EL (cell line): ENCODE results near the gene PRMT7.

Experiments
- DNase-seq: peaks from one replicate; pipeline ENCODE4 v3.0.0-alpha.2; 2016

The PRMT7 gene

DNA sequence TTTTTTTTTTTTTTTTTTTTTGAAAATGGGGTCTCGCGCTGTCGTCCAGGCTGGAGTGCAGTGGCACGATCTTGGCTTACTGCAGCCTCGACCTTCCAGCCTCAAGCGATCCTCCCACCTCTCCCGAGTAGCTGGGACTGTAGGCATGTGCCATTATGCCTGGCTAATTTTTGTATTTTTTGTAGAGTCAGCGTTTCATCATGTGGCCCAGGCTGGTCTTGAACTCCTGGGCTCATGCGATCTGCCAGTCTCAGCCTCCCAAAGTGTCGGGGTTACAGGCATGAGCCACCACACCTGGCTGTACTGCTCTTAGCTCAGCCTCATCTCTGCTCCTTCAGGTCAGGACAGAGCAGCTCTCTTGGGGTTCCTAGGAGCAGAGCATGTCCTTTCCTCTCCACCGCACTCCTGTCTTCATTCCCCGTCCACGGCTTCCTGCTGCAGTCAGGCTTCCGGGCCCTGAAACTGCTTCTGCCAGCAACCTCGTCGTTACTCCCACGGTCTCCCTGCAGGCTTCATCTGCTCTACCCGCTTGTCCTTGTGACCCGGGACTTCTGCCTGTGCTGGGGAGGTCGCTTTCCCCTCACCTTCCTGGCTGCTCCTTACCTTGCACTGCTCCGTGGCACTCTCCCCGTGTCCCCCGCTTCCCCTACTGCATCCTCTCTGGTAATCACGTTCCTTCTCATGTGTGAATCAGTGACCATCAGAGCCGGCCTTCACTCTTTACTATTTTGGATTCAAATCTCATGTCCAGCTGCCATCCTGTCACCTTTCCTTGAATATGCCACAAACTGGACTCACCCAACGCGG is 38.0 kb downstream of the PRMT7 start:
- DNase-seq: no peak

DNA sequence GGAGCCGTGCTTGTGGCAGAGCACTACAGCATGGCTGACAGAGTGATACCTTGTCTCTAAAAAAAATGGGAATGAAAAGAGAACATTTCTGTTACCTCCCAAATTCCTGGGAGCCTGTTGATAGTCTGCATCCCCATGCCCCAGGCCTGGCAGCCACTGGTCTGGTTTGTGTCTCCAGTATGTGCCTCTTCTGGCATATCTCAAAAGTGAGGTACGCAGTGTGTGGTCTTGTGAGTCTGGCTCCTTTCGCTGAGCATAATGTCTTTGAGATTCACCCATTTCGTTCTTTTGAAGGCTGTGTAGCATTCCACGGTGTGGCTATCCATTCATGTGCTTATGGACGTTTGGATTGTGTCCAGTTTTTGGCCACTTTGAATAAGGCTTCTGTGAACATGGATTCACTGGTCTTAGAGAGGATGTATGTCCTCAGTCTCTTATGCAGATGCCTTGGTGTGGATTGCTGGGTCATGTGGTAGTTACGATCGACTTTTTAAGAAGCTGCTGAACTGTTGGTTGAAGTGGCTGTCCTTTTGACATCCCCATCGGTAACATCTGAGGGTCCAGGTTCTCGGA is 39.1 kb downstream of the PRMT7 start:
- no peak for DNase-seq

DNA sequence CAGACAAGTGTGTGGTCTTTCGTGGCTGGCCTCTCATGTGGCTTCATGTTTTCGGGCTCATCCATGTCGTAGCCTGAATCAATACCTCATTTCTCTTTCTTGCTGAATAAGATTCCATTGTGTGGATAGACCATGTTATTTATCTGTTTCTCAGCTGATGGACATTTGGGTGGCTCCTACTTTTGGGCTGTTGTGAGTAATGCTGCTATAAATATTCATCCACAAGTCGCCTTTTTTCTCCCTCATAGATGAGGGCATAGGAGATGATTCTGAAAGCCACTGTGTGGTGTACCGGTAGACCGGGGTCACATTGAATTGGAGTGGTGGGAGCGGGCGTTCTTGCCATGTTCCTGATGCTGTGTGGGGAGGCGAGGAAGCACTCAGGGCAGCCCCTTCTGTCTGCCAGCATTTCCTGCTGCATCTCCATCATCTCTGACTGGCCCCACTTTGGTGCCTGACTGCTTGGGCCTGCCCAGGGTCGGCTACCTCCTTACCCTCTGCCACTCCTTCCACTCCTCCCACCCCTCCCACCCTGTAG is 40.1 kb downstream of the PRMT7 start:
- no peak for DNase-seq

DNA sequence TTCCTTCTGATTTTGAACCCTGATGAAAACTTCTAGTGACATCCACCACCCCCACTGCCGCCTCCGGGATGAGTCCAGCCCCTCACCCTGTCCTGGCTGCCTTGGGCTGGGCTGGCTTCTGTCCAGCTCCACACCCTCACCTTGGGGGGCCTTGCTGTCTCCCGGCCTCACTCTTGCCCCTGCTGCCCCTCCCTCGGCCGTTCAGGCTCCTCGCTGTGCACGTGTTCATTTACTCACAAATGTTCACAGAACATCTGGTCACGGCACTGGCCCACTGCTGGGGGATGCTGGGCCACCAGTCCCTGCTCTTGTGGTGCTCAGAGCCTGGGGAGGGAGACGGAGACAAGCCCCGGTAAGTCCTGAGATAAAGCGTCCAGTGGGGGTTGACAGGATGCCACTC is 40.6 kb downstream of the PRMT7 start:
- DNase-seq: no peak

DNA sequence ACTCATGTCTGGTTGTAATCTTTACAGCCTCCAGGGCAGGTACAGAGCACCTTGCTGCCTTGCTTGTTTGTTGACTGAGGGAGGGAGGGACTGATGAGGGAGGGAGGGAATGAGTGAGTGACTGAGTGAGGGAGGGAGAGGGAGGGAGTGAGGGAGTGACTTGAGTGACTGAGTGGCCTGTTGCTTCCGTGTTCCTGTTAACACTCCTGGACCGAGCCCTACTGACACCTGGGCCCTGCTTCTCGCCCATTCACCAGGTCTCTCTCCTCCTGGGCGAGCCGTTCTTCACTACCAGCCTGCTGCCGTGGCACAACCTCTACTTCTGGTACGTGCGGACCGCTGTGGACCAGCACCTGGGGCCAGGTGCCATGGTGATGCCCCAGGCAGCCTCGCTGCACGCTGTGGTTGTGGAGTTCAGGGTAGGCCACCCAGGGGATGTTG is 41.2 kb downstream of the PRMT7 start:
- DNase-seq: no peak

DNA sequence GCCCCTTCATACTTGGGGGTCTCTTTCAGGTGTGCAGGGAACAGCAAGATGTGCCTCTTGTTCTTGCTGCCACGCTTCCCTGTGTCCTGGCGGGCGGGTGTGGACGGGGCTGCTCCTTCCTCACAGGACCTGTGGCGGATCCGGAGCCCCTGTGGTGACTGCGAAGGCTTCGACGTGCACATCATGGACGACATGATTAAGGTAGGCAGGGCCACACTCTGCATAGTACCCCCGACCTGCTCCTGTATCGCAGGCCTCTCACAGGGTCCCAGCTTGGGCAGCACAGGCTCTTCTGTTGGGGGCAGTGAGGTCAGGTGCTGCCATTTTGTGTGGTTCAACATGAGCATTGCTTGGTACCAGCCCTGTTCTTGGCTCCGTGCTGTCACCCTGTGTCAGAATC is 42.5 kb downstream of the PRMT7 start:
- no peak for DNase-seq

DNA sequence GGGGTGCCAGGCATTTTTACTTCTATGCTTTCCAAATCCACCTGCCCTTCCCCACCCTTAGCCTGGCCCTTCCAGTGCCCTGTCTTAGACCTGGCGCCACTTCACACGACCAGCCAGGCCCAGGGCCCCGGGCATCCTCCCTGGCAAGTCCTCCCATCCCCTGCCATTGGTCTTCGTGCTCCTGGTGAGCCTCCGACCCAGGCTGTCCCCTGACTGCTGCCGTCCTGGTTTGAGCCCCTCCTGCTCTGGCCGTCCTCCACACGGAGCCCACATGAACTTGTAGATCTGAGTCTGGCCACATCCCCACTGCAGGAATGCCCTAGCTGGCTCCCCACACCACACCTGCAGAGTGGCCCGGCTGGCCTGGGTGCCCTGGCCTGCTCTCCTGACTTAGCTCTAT is 44.0 kb downstream of the PRMT7 start:
- no peak for DNase-seq

DNA sequence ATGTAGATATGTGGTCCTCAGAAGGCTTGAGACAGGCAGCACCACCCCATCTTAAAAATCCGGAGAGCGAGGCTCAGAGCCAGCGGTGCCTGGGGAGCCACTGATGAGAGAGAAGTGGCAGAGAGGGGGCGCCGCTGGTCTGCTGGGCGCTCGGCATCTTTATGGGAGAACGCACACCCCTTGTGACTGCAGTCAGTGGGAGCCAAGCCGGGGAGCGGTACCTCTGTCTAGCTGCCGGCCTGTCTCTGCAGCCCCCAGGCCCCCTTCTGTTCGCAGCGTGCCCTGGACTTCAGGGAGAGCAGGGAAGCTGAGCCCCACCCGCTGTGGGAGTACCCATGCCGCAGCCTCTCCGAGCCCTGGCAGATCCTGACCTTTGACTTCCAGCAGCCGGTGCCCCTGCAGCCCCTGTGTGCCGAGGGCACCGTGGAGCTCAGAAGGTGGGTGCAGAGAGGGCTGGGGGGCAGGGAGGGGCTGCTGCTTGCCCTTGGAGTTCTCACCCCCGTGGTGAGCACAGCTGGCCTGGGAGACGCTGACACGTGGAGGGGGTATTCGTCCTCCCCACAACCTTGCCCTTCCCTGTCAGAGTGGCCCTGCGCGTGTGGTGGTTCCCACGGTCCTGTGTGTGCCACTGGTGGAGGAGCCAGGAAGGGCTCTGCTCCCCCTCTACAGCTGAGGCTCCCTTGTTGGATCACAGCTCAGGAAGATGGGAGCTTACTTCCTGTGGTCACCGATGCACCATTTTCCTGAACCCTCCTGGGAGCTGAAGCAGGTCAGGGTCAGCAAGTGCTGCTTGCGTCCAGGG is 44.8 kb downstream of the PRMT7 start:
- no peak for DNase-seq

DNA sequence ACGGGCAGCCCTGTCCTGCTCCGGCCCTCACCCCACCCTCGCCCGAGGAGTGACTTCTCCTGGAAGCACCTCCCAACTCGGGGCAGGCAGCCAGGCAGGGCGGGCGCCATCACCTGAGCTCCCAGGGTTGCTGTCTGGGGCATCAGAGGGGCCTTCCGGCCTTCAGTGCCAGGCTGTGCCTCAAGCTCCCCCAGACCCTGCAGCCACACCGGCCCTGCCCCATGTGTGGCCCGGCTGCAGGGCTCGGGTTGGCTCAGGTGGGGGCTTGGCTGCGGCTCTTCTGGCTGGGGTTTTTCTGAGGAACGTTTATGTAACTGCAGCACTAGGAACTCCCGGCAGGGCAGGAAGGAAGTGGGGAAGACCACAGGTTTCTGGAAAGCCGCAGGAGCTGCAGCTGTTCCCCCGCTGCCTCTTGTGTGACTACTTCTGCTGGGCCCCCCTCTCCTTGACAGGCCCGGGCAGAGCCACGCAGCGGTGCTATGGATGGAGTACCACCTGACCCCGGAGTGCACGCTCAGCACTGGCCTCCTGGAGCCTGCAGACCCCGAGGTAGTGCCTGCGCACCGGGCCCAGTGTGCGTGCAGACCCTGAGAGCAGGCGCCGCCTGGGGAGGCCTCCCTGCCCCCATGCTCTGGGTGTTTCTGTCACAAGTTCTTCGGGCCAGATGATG is 45.6 kb downstream of the PRMT7 start:
- DNase-seq: no peak

DNA sequence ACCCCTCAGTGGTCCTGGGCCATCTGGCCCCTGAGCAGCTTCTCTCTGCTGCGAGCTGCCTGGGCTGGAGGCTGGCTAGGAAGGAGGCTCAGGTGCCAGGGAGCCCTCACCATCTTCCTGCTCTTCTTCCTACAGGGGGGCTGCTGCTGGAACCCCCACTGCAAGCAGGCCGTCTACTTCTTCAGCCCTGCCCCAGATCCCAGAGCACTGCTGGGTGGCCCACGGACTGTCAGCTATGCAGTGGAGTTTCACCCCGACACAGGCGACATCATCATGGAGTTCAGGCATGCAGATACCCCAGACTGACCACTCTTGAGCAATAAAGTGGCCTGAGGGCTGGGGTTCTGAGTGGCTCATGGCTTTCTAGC is 46.1 kb downstream of the PRMT7 start:
- DNase-seq: peak; percentile 35

DNA sequence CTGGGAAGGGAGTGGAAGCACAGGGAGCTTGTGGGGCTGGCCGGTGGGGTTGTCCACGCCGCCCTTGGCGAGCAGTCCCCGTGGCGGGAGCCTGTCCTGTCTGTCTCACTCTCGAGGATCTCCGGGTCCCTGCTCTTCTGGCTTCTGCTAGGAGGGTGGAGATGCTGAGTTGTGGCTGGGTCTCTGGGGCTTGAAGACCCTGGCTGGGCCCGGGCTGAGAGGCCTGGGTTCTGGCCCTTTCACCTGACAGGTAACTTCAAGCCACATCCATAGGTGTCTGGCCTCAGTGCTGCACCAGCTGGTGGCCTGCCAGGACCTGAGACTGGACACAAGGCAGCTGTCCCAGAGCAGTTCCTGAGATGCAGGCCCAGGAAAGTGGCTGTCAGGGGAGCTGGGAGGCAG is 46.7 kb downstream of the PRMT7 start:
- no peak for DNase-seq

DNA sequence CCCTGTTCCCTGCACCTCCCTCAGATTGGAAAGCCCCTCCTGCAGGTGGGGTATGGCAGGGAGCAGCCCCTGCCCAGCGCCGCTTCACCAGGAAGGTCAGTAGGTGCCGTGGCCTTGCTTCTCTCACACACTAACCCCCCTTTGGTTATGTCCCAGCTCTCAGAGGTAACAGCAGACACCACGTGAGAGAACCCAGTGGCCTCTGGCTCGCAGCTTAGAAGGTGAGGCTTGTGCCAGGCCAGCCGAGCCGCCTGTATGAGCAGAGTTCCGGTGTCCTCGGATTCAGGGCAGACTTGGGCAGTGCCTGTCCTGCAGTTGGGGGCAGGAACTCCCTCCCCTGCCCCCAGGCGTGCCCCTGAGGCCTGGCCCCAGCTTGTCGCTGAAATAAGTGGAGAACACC is 47.1 kb downstream of the PRMT7 start:
- DNase-seq: no peak

DNA sequence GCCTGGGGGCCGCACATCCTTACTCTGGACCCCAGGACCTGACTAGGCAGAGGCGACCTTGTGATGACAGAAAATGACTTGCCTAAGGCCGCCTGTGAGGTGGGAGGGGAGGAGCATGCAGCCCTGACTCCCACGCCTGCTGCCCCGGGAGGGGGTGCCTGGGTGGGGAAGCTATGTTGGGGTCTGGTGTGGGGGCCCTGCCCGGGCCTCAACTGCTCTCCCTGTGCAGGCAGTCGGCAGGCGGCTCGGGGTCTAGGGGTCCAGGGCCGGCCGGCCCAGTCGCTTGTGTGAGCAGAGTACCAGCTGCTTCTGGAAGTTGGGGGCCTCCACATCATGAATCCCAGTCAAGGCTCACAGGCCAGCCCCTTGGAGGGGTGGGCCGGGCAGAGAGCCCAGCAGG is 48.1 kb downstream of the PRMT7 start:
- DNase-seq: no peak

DNA sequence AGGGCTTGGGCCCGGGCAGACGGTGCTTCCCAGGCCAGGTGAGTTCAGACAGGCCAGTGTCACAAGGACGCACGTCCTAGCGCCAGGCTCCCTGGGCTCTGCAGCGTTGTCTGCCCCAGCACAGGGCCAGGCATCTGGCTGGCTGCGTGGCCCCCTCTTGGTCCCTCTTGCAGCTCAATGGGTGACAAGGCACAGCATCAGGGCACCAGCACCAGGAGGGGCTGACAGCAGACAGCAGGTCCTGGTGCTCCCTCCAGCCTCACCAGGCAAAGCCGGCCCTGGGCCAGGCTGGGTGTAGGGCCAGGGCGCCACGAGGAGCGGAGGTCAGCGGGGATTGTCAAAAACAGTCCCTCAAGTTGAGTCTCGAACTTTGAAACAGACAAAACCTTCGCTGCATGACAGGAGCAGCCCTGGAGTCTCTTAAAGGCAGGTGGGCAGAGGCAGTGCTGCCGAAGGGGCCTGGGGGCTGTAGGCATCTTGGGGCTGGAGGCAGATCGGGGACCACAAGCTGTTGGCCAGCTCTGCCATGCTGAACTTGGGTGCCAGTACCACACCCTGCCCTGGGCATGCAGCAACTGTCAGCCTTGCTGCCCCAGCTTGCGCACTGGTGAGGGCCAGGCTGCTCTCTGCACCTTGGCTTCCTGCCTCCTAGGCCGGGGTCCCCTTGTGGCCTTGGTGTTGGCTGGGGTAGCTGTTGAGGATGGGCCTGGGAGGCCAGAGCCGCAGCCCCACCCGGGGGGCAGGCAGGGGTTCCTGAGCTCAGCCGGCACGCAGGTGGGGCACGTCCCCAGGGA is 48.8 kb downstream of the PRMT7 start:
- no peak for DNase-seq

DNA sequence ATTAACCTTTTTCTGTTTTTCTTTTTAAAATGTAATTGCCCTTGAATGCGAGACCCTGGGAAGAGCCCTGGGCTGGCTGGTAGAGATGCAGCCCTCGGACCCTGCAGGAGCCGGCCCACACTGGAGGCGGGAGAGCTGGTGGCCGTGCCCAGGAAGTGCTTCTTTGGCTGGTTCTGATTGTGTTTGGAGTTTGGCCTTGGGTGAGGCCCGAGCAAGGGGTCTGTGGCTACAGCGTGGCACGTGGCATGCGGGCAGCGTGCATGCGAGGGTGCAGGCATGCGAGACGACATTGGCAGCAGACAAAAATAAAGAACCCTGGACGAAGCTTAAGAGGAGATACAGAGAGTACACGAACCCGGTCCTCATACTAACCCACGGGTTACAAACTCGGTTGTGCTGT is 49.7 kb downstream of the PRMT7 start:
- no peak for DNase-seq

DNA sequence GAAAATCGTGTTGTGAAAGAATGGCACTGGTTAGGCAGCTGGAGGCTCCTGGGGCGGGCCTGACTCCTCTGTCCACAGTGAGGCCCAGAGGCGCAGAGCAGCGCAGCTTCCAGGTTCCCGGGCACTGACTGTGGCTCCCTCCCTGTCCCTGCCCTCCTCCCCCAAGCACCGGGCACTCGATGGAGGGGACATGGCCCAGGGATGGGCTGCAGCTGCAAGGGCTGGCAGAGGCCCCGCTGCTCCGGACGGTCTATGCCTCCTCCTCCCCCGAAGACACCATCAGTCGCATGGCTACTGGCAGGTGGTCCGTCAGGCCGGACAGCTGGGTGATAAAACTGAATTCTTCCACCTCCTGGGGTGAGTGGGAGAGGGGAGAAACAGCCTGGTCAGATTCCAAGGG is 50.1 kb downstream of the PRMT7 start:
- DNase-seq: no peak

DNA sequence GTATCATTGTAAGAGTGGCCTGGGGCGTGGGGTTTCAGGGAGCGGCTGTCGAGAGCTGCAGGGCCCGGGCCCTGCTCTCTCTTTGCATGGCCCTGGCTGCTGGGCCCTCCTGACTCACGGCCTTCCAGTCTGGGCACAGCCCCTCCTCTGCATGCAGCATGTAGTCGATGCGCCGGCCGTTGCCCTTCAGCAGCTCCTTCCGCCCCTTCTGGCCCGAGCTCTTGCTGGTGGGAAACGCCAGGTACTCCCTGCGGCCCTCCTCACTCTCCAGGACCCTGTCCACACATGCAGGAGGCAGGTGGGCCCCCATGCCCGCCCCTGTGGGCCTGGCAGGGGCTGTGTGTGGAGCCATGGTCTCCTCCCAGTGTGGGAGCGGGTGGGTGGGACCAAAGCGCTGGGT is 50.7 kb downstream of the PRMT7 start:
- DNase-seq: no peak

DNA sequence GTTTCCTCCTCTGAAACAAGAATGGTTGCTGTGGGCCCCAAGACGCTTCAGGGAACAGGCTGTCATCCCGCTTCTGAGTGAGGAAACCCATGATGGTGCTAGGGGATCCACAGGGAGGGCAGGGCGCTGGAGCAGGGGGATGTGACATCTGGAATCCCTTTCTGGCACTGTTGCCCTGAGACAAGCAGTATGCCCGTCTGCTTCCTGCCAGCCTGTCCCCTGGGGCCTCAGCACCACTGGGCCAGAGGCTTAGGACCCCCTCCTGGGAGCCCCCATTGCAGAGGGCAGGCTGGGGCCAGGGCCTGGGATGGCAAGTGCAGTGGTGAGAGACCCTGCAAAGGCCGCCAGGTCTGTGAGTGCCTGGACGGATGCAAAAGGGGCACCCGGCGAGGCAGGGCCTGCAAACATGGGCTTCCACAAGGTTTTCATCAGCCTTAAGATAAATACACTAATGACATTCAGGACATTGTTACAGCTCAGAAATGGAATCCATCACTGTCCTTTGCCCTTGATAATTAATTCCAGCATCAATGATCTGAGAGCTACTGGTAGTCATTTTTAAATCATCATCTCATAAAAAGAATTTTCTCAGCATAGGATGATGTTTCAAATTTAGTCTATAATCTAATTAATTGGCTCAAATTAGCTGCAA is 51.6 kb downstream of the PRMT7 start:
- no peak for DNase-seq

DNA sequence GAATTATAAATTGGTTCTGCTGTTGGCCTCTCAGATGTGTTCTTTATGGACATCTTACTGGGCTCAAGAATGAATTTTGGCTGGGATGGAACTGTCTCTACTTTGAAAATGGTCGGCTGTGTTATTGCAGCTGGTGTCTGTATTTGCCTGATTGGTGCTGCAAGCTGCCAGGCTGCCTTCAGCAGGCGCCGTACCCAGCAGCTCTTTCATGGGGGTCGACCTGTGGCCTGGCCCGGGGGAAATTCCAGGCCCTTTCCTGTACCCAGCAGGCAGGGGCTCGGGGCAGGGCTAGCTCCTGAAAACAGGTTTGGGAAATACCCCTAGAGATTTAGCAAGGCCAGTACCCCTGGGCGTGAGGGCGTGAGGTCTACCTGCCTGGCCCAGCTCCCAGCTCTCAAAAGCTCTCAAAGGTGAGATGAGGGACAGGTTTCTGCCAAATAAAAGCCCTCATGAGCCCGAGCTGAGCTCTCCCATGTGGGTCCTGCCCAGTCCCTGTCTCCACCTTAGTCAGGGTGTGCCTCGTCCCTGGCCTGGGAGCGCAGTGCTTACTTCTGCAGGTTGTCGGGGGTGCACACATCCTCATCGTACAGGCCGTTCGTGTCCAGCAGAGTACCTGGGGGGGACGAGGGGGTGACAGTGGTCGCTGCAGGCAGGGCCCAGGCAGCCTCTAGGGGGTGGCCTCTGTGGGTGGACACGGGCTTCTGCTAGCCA is 52.3 kb downstream of the PRMT7 start:
- DNase-seq: no peak

DNA sequence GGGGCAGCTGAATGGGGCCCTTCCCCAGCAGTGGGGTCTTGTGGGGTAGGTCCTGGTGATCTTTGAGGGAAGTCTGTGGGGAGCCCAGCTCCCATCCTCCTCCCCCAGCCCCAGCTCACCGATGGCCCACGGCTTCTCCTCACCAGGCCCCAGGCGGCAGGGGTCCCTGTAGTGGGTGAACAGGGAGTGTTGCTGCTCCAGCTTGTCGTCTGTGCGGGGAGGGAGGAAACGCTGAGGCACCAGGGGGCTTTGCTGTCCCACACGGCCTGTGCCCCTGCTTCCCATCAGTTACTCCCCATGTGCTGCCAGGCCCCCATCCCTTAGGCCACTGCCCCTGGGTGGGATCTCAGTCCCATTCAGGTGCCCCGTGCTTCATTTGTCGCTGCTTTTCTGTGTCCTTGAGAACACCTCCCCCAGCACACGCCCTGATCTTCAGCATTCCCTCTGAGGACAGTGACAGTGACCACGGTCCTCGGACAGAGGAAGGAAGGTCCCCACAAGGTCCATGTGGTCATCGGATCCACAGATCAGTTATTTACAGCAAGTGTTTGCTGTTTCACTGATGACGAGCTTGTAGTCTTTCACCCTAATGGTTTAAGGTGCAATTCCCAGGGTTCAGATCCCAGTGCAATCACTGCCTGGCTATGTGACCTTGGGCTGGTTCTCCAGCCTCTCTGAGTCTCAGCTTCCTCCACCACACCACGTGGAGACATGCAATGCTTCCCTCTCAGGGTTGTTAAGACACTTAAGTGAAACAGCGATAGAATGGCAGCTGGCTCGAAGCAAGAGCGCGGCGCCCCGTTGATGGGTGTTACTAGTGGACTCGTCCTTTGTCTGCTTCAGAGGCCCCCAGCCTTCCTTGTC is 53.1 kb downstream of the PRMT7 start:
- peak; percentile 23 for DNase-seq
